NOMO-1 treated with dmso at 0.1 percent for 144 hours (cell line): ENCODE measurements around the gene TNFRSF6B.
"Not testable (repeated sequence)": the region's sequence is repeated elsewhere in the genome, so short reads cannot be mapped to it uniquely, and the experiment has no call there.

Source experiments
- DNase-seq: peaks from one replicate; lab custom pipeline; 2025; ENCODE audit not compliant: unreplicated experiment; lab: John Stamatoyannopoulos, UW

TNFRSF6B gene

GRCh38 chr20:63706027-63706695 lies 9.7 kb downstream of the TNFRSF6B start:
- DNase-seq, result no peak

- DNase-seq, result peak; percentile 10
Measured at GRCh38 chr20:63706852-63707557, 10.6 kb downstream of the TNFRSF6B start.

GRCh38 chr20:63707558-63708300 lies 11.3 kb downstream of the TNFRSF6B start, which contains the start of the genes ARFRP1 and ZGPAT:
TSS of gene ARFRP1 (minus strand) at chr20:63707976. CDS start at chr20:63707091, 885 bp downstream.
TSS of gene ZGPAT (plus strand) at chr20:63708039. CDS start at chr20:63708581, 542 bp downstream.
- peak; percentile 94 for DNase-seq

GRCh38 chr20:63708301-63709148 lies 12.1 kb downstream of the TNFRSF6B start:
- DNase-seq, result no peak

- no peak for DNase-seq
Measured at GRCh38 chr20:63709149-63709527, 12.7 kb downstream of the TNFRSF6B start.

- no peak for DNase-seq
Measured at GRCh38 chr20:63711085-63711645, 14.7 kb downstream of the TNFRSF6B start.

GRCh38 chr20:63712191-63712590 lies 15.7 kb downstream of the TNFRSF6B start:
- no peak for DNase-seq

GRCh38 chr20:63714858-63715257 lies 18.4 kb downstream of the TNFRSF6B start:
- no peak for DNase-seq

GRCh38 chr20:63718996-63719395 lies 22.5 kb downstream of the TNFRSF6B start:
- DNase-seq, result no peak

GRCh38 chr20:63722967-63723622 lies 26.6 kb downstream of the TNFRSF6B start:
- DNase-seq, result not testable (repeated sequence)

GRCh38 chr20:63730189-63730733 lies 33.8 kb downstream of the TNFRSF6B start:
- not testable (repeated sequence) for DNase-seq

GRCh38 chr20:63731410-63731809 lies 35.0 kb downstream of the TNFRSF6B start:
- DNase-seq, result no peak

GRCh38 chr20:63732118-63733095 lies 36.0 kb downstream of the TNFRSF6B start:
- DNase-seq, result no peak

- no peak for DNase-seq
Measured at GRCh38 chr20:63733117-63733516, 36.7 kb downstream of the TNFRSF6B start.

GRCh38 chr20:63733579-63734081 lies 37.2 kb downstream of the TNFRSF6B start:
- no peak for DNase-seq

GRCh38 chr20:63734111-63734945 lies 37.9 kb downstream of the TNFRSF6B start:
- DNase-seq, result no peak
